ENCODE measurements around the gene TMUB1.
A peak's percentile ranks its signal among the peaks of the same experiment; 100 is the strongest.

Gene TMUB1

GRCh38 chr7:151121380-151122170 lies 38.3 kb upstream of the TMUB1 start:
- no peak for DNase-seq (ENCODE audit: low read depth in 2 of 2)

DNA sequence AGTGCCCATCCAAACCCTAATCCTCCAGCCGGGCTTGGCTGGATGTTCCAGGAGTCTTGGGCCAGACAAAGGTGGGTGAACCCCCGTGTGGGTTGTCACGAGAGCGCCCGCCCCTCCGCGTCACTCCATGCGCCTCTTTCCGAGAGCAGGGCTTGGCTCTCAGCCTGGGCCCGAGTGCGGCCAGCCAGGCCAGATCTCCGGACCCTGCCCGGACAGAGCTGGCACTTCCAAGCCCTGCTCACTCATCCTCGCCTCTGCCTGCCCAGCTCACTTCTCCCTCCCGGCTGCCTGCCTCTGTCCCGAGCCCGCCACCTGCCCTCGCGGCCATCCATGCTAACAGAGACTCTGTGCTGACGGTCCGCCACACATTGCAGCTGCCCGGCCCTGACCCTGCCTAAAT lies 37.6 kb upstream of the TMUB1 start:
- no peak for DNase-seq (ENCODE audit: low read depth in 2 of 2)

- no peak for DNase-seq (ENCODE audit: low read depth in 2 of 2)
These were observed 36.6 kb upstream of the TMUB1 start for GRCh38 chr7:151119902-151120301.

GRCh38 chr7:151119055-151119415 lies 35.7 kb upstream of the TMUB1 start:
- DNase-seq (ENCODE audit: low read depth in 2 of 2): no peak

DNA sequence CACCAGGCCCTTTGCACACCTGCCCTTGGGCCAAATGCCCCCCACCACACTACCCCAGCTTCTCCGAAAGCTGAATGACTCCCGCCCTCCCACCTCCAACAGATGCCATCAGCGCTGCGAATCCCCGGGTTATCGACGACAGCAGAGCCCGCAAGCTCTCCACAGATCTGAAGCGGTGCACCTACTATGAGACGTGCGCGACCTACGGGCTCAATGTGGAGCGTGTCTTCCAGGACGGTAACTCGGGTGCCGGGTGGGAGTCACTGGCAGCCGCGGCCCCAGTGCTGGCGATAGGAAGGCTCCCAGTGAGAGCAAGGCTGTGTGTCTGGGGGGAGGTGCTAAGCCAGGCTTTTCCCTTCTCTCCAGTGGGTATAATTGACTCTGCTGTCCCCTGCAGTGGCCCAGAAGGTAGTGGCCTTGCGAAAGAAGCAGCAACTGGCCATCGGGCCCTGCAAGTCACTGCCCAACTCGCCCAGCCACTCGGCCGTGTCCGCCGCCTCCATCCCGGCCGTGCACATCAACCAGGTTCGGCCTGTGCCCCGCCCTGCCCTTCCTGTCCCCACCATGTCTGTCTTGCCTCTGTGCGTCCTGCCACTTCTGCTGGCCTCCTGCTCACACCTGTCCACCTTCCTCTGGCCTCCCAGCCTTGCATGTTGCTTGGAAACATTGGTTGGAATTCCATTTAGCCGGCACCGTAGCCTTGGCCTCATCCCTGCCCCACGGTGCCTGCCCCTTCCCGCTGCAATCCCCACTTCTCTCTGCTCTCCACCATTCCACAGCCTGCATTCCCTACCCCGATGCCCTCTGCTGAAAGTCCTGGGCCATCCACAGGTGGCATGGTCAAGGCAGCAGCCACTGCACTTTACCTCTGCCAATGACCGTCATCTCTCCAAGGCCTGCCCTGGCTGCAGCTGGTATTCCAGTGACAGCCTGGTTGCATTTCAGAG lies 35.1 kb upstream of the TMUB1 start:
- DNase-seq (ENCODE audit: low read depth in 2 of 2): no peak

GRCh38 chr7:151117565-151117964 lies 34.3 kb upstream of the TMUB1 start:
- DNase-seq (ENCODE audit: low read depth in 2 of 2): no peak

DNA sequence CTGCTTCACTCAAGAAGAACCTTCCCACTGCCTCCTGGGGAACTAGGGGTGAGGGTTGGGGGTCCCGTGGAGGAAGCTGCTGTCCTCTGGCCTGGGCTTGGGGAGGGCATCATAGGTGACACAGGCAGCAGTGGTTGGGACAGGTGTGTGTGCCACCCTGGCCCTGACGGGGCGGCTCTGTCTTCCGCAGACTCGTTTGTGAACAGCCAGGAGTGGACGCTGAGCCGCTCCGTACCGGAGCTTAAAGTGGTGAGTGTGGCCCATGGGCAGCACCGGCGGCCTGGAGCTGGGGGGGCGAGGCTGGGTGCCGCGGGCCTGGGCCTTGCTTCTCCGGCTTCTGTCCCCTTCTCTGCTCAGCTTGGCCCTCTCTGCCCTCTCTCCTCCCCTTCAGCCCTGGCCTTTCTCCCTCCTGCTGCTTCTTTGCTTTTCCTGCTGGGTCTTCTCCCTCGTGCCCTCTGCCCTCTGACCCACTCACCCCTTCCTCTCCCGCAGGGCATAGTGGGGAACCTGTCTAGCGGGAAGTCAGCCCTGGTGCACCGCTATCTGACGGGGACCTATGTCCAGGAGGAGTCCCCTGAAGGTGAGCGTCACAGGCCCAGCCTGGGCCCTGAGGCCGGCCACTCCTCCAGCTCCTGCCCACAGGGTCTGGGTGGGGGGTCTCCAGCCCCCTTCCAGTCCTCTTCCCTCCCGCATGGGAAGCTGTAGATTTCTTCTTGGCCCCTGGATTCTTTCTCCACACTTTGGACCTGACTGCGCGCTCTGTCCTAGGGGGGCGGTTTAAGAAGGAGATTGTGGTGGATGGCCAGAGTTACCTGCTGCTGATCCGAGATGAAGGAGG lies 33.5 kb upstream of the TMUB1 start:
- DNase-seq (ENCODE audit: low read depth in 2 of 2): no peak

DNA sequence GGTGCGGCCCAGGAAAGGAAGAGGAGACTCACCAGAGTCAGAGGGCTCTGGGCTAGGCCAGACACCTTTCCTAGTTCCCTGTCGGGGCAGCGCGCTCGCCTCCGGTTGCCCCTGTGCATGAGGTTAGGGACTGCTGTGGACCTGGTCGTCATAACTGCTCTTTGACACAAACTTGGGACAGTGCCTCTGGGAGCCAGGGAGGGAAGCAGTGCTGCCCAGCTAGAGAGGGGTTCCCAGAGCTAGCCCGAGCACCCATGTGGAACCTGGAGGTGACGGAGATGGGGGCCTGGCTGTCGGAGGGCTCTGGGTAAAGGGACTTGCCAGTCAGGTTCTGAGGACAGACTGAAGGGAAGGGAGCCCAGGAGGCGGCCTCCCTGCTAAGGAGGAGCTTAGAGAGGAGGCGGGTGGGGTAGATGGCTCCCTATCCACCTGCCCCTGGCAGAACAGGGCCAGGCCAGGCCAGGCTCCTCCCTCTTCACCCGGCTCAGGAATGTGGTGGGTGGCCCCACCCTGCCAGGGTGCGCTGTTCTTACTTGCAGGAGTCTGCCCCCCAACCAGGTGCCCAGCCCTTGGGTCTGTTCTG lies 32.6 kb upstream of the TMUB1 start:
- DNase-seq (ENCODE audit: low read depth in 2 of 2): no peak

- DNase-seq (ENCODE audit: low read depth in 2 of 2): no peak
These were observed 32.0 kb upstream of the TMUB1 start for GRCh38 chr7:151115121-151115835.

DNA sequence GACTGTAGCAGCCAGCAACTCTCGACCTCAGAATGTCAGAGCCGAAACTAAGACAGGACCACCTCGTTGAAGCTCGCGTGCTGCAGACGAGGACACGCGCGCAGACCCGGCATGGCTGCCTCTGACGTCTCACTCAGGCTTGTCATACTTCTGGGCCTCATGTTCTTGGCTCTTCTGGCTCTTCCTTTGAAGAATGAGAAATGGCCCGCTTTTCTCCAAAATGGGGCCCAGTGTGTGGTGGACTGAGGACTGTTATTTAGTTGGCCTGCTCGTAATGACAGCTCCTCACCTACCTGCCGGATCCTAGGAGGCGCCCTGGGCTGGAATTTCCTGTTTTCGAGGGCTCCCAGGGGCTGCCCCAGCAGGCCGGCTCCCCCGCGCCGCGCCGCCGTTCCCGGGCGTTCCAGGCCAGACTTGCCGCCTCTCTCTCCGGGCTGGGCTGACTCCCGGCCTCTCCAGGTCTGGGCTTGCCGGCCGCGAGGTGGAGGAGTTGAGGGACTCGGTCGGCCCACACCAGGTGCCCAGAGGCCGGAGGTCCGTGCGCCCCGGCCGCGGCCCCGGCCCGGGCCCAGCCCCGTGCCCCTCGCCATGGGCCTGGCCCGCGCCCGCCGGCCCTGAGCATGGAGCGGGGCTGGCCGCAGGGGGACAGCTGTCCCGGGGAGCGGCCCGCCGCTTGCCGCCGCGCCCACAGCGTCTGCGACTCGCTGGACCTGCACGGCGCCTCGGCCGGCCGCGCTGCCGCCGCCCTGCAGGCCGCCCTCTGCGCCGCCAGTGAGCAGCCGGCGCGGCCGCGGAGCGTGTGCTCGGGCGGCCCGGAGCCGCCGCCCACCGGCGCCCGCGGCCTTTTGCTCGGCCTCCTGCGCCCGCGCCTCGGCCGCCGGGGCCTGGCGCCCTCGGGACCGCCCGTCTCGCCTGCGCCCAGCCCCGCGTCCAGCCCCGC lies 31.1 kb upstream of the TMUB1 start:
- DNase-seq (ENCODE audit: low read depth in 2 of 2): no peak

- DNase-seq (ENCODE audit: low read depth in 2 of 2): no peak
These were observed 30.3 kb upstream of the TMUB1 start for GRCh38 chr7:151113344-151114150.

GRCh38 chr7:151110941-151111645 lies 27.8 kb upstream of the TMUB1 start:
- peak; percentile 36 for DNase-seq (ENCODE audit: low read depth in 2 of 2)

DNA sequence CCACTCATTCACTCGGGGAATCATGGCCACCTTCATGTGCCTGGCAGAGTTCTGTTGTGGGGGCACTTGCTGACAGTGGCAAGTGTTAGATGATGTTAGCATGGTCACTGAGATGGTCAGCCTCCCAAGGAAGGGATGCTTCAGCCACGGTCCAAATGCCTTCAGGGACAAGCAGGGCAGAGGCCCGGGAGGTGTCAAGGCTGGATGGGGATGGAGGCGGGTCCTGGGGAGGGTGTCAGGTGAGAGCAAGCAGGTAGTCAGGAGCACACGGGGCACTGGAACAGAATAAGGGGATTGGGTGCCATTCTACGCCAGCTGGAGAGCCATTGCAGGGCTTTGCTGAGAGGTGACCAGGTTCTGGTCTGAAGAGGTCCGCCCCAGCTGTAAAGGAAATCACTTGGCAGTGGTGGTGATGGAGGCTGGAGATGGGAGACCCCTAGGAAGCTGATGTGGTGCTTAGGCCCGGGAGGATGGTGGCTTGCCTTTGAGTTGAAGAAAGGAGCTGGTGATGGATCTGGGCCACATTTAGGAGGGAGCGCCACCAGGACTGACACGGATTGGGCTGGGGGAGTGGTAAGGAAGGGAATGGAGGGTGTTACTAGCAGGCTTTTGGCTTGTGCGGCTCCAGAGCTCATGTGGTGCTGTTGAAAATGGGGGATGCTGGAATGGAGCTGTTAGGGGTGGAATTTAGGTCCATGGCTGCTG lies 27.1 kb upstream of the TMUB1 start:
- DNase-seq (ENCODE audit: low read depth in 2 of 2): no peak

DNA sequence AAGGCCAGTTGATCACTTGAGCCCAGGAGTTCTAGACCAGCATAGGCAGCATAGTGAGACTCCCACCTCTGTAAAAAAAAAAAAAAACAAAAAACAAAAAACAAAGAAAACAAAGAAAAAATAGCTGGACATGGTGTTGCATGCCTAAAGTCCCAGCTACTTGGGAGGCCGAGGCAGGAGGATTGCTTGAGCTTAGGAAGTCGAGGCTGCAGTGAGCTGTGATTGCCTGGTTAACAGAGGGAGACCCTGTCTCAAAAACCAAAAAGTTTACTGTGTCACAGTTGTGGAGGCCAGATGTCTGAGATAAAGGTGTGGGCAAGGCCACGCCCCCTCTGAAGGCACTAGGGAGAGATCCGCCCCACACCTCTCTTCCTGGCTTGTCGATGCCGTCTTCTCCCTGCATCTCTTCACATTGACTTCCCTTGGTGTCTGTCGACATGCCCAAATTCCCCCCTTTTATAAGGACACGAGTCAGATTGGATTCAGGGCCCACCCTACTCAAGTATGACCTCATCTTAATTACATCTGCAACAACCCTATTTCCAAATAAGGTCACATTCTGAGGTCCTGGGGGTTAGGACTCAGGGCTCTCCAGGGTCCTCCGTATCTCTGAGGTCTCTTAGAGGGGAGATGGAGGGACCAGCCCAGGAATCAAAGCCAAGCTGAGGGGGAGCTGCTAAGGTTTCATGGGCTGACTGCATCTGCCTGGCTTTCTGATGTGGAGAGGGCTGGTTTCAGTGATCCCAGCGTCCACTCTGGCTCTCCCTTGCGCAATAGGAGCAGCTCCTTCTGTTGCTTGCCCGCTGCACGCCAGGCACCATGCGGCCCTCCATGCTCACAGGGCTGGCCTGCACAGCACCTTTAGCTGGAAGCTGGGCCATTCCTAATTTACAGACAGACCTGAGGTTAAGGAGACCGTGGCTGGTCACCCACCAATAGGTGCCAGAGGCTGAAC lies 26.1 kb upstream of the TMUB1 start:
- no peak for DNase-seq (ENCODE audit: low read depth in 2 of 2)

GRCh38 chr7:151107882-151108281 lies 24.6 kb upstream of the TMUB1 start:
- no peak for DNase-seq (ENCODE audit: low read depth in 2 of 2)

GRCh38 chr7:151104411-151105235 lies 21.3 kb upstream of the TMUB1 start:
- no peak for DNase-seq (ENCODE audit: low read depth in 2 of 2)
